ENCODE measurements around the gene RFTN2.

- no peak for TF ChIP-seq CTCF (conservative IDR thresholded peaks at IDR 0.05; ENCODE audit: low read length)
- TF ChIP-seq EZH2phosphoT487 (IDR thresholded peaks at IDR 0.05; ENCODE audit: borderline replicate concordance, low read depth, low read length) = no peak
Measured at GRCh38 chr2:197543206-197543605, 132.2 kb downstream of the RFTN2 start.
